HCT116 (cell line): ENCODE measurements around the gene PPIL3.

Experiments used
- CEBPB ChIP-seq: IDR thresholded peaks from 2 replicates; pipeline ENCODE4 v1.6.1; 2012; ENCODE audit warnings: low read depth
- CTCF ChIP-seq, 3 experiments: fragments of 200-600 bp in 1 of 3; sonication (generic) in 1 of 3; IDR thresholded peaks in 2 of 3; conservative IDR thresholded peaks in 1 of 3; 2 replicates each; pipeline ENCODE4 v1.5.1; 2012 to 2017; ENCODE audit warnings: low read depth in 2 of 3, low read length in 2 of 3, antibody characterized with exemption in 1 of 3, borderline replicate concordance in 1 of 3, control low read depth in 1 of 3, mild to moderate bottlenecking in 1 of 3, mixed read lengths in 1 of 3, mixed run types in 1 of 3, moderate library complexity in 1 of 3; ENCODE audit not compliant: insufficient read depth in 1 of 3
- EZH2 ChIP-seq: fragments of 200-600 bp; sonication (generic); IDR thresholded peaks from 2 replicates; pipeline ENCODE4 v1.6.1; 2017; ENCODE audit warnings: antibody characterized with exemption, mixed run types
- EZH2phosphoT487 ChIP-seq: fragments of 200-600 bp; IDR thresholded peaks from 2 replicates; pipeline ENCODE4 v1.6.1; 2018; ENCODE audit warnings: antibody characterized with exemption, borderline replicate concordance
- JUND ChIP-seq: IDR thresholded peaks from 2 replicates; pipeline ENCODE4 v1.6.1; 2012
- MAX ChIP-seq: IDR thresholded peaks from 2 replicates; pipeline ENCODE4 v1.6.1; 2012
- POLR2AphosphoS5 ChIP-seq: IDR thresholded peaks from 2 replicates; pipeline ENCODE4 v1.6.1; 2011; ENCODE audit warnings: mild to moderate bottlenecking, low read depth, low read length, moderate library complexity
- ZFX ChIP-seq: fragments of 450-650 bp; IDR thresholded peaks from 2 replicates; pipeline ENCODE4 v1.6.1; 2017

GRCh38 chr2:200828104-200828503 is 60.8 kb downstream of the PPIL3 start:
- TF ChIP-seq CTCF (IDR thresholded peaks at IDR 0.05 in 2 of 3, conservative IDR thresholded peaks at IDR 0.05 in 1 of 3; ENCODE audit: borderline replicate concordance in 1 of 3, insufficient read depth in 1 of 3, low read depth in 2 of 3, low read length in 2 of 3) (no peak), MAX (no peak), EZH2phosphoT487 (no peak), ZFX (no peak), CEBPB (no peak), POLR2AphosphoS5 (no peak), JUND (no peak), EZH2 (no peak)
